GM06990 (cell line): ENCODE data around the gene CCDC12.

Experiments used
- DNase-seq: peaks from one replicate; pipeline ENCODE4 v3.0.0-alpha.2; 2011; ENCODE audit not compliant: insufficient read length; ENCODE audit errors: extremely low read depth
- H3K27me3 ChIP-seq: replicated peaks from 2 replicates; pipeline ENCODE4 v1.6.0; 2011; ENCODE audit warnings: low read length; ENCODE audit not compliant: control insufficient read depth, insufficient read depth
- H3K36me3 ChIP-seq: 2 replicates; pipeline ENCODE4 v1.5.1; 2011; ENCODE audit warnings: low read length; ENCODE audit not compliant: control insufficient read depth, insufficient read depth
- H3K4me3 ChIP-seq: replicated peaks from 2 replicates; pipeline ENCODE4 v1.5.1; 2011; ENCODE audit warnings: low read depth, mild to moderate bottlenecking, control low read depth, low read length
- TF ChIP-seq, protein P1 (sequence below): IDR thresholded peaks from 2 replicates; pipeline ENCODE4 v1.5.1; 2011; ENCODE audit warnings: low read length, control low read depth, mild to moderate bottlenecking, inconsistent platforms; ENCODE audit not compliant: insufficient read depth, poor library complexity, severe bottlenecking

Gene CCDC12

DNA sequence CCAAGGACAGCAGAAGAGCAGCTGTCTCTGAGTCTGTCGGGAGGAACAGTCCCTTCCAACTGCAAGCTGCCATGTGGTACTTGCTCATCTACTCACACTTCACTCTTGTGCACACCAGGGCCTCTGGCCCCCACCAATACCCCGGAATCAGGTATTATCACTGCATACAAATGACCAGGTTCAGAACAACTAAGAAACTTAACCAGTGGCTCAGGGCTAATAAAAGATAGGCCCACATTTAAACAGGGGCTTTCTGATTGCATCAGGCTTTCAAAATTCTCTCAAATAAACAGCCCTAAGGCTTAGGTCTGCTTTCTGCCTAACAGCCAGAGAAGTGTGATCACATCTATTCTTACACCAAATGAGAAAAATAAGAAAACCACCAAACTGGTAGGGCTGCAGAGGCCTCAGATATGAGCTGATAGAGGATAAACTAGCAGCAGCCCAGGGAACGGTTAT lies 20.7 kb downstream of the CCDC12 start:
- DNase-seq, result no peak
- H3K36me3 ChIP-seq, result peaks cover 8% of the 10 kb centered on the region

DNA sequence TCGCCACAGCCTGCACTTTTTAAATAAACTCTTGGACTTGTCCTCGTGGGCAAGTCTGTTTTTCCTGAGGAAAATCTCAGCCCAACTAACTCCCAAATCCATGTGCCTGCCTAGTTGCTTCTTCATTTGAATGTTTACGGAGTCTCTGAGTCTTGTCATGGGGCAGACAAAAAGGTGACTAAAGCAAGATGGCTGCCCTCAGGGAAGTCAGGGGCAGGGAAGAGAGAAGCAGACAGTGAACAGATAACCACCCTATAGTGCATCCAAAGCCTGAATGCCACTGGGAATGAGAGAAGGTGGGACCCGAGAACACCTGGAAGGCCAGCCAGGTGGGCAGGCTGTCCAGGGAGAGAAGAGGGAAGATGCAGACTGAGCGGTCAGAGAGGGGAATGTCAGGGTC lies 21.4 kb downstream of the CCDC12 start:
- no peaks in the 10 kb centered on the region for H3K27me3 ChIP-seq
- H3K4me3 ChIP-seq, result no peak overlapping the region
- DNase-seq, result no peak
- H3K36me3 ChIP-seq, result peaks cover 8% of the 10 kb centered on the region
- TF ChIP-seq, protein P1, sequence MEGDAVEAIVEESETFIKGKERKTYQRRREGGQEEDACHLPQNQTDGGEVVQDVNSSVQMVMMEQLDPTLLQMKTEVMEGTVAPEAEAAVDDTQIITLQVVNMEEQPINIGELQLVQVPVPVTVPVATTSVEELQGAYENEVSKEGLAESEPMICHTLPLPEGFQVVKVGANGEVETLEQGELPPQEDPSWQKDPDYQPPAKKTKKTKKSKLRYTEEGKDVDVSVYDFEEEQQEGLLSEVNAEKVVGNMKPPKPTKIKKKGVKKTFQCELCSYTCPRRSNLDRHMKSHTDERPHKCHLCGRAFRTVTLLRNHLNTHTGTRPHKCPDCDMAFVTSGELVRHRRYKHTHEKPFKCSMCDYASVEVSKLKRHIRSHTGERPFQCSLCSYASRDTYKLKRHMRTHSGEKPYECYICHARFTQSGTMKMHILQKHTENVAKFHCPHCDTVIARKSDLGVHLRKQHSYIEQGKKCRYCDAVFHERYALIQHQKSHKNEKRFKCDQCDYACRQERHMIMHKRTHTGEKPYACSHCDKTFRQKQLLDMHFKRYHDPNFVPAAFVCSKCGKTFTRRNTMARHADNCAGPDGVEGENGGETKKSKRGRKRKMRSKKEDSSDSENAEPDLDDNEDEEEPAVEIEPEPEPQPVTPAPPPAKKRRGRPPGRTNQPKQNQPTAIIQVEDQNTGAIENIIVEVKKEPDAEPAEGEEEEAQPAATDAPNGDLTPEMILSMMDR, result no peak

More for the DNA sequence above, 20.7 kb downstream of the CCDC12 start:
- TF ChIP-seq, protein P1, result no peak
- H3K4me3 ChIP-seq, result no peak overlapping the region
- no peaks in the 10 kb centered on the region for H3K27me3 ChIP-seq

DNA sequence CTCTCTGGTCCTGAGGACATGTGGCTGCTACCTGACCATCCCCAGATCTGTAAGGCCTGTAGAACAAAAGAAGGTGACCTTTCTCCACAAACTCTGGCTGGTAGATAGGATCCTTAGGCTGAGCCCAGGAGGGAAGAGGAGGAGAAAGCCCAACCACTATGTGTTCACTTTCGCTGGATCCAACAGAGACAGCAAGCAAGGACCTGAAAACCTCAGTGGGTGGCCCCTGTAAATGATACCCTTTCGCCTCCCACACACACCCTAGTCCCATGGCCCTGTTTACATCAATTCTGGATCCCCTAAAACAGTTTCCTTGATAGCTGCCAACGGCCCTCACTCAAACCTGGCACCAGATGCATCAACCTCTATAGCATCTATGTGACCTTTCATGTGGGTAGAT lies 22.4 kb downstream of the CCDC12 start:
- DNase-seq, result no peak
- H3K36me3 ChIP-seq, result peaks cover 6% of the 10 kb centered on the region
- no peaks in the 10 kb centered on the region for H3K27me3 ChIP-seq
- no peak overlapping the region for H3K4me3 ChIP-seq
- TF ChIP-seq, protein P1, result no peak

DNA sequence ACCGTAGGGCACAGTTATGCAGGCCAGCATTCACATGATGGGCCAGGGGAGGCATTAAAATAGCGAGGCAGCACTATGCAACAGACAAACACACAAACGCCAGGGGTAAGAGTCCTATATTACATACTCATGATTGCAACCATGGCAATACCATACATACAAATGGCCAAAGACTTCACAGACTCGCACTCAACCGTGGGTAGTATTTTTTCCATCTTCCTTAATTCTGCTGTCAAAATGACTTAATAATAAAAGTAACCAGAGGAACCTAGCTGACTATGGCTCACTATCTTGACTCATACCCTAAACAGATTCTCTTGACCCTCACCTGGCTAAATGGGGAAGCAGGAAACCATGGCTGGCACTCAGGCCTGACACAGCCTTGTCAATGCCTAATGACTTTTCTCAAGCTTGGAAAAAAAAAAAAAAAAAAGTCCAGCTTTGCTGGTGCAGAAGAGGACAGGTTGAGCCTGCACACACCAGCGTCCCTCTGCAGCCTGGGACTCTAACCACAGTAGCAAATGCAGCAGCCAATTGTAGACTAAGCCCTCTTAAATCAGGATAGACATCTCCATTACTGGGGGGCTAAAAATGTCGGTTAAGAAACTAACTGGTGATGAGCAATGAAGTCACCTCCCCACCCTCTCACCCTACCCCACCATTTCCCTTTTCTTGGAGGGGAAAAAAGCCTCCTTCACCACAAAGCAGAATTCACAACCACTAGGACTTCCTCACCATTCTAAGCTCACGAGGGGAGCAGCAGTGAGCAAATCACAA lies 23.1 kb downstream of the CCDC12 start:
- H3K27me3 ChIP-seq, result no peaks in the 10 kb centered on the region
- H3K4me3 ChIP-seq, result no peak overlapping the region; the same call in 1 of the 2 replicates
- peaks cover 3% of the 10 kb centered on the region for H3K36me3 ChIP-seq
- TF ChIP-seq, protein P1, result no peak
- DNase-seq, result no peak

DNA sequence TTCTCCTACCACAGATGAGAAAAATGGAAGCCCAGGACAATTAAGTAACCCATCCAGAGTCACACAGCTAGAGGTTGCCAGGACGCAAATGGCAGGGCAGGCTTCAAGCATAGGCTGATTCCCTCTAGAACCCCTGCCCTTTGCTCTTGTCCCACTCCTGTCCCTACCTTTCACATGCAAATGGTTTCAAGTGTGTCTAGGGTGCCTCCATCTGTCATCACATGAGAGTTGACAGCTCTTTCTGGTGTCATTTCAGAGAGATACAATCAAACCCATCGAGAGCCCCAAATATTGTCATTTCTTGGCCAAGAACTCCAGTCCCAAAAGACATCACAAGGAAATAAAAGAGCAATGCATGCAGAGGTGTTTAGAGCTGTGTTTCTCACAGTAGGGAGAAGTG lies 23.7 kb downstream of the CCDC12 start:
- H3K36me3 ChIP-seq, result peaks cover 3% of the 10 kb centered on the region
- DNase-seq, result no peak
- no peak overlapping the region; the same call in 1 of the 2 replicates for H3K4me3 ChIP-seq
- no peaks in the 10 kb centered on the region for H3K27me3 ChIP-seq
- TF ChIP-seq, protein P1, result no peak

DNA sequence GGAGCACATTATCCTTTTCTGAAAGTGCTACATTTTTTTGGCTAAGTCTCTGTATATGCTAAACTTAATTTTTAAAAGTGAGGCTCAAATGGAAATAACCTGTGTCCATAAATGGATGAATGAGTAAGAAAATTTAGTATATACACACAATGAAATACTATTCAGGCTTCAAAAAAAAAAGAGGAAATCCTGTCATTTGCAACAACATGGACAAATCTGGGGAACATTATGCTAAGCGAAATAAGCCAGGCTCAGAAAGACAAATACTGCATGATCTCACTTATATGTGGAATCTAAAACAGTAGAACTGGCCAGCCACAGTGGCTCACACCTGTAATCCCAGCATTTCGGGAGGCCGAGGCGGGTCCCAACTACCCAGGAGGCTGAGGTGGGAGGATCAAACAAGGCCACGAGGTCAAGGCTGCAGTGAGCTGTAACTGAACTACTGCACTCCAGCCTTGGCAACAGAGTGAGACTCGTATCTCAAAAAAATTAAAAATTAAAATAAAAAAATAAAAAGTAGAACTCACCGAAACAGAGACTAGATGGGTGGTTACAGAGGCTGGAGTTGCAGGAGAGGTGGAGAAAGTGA lies 25.8 kb downstream of the CCDC12 start:
- TF ChIP-seq, protein P1, result no peak
- no peaks in the 10 kb centered on the region for H3K27me3 ChIP-seq
- peaks cover 15% of the 10 kb centered on the region for H3K36me3 ChIP-seq
- no peak for DNase-seq
- no peak overlapping the region for H3K4me3 ChIP-seq
